KMS-11 (cell line): ENCODE results near the gene CTNNA3.

Experiments
- H2AFZ ChIP-seq: fragments of 200-600 bp; sonication (generic); 2 replicates; pipeline ENCODE4 v1.6.1; 2016; ENCODE audit warnings: antibody characterized with exemption, mixed run types, low read depth
- H3K27ac ChIP-seq: fragments of 200-600 bp; sonication (generic); 2 replicates; pipeline ENCODE4 v1.6.1; 2016; ENCODE audit warnings: mild to moderate bottlenecking, mixed run types
- H3K27me3 ChIP-seq: fragments of 200-600 bp; sonication (generic); 2 replicates; pipeline ENCODE4 v1.6.1; 2017; ENCODE audit warnings: mild to moderate bottlenecking, low read depth, mixed run types, moderate library complexity; ENCODE audit not compliant: insufficient read depth
- H3K36me3 ChIP-seq: fragments of 200-600 bp; sonication (generic); 2 replicates; pipeline ENCODE4 v1.6.1; 2017; ENCODE audit warnings: mild to moderate bottlenecking, mixed run types; ENCODE audit not compliant: insufficient read depth
- H3K4me1 ChIP-seq: fragments of 200-600 bp; sonication (generic); 2 replicates; pipeline ENCODE4 v1.6.1; 2016; ENCODE audit warnings: mild to moderate bottlenecking, low read depth, mixed run types; ENCODE audit not compliant: poor library complexity, severe bottlenecking
- H3K4me2 ChIP-seq: fragments of 200-600 bp; sonication (generic); 2 replicates; pipeline ENCODE4 v1.7.0; 2016; ENCODE audit warnings: mild to moderate bottlenecking, mixed run types
- H3K4me3 ChIP-seq: fragments of 200-600 bp; sonication (generic); IDR thresholded peaks from 2 replicates; pipeline ENCODE4 v1.6.1; 2017; ENCODE audit warnings: low read depth, low read length, mixed read lengths; ENCODE audit not compliant: insufficient read depth
- H3K79me2 ChIP-seq: fragments of 200-600 bp; sonication (generic); 2 replicates; pipeline ENCODE4 v1.6.1; 2016; ENCODE audit warnings: low read depth, mixed run types; ENCODE audit not compliant: insufficient read depth
- H3K9ac ChIP-seq: fragments of 200-600 bp; sonication (generic); 2 replicates; pipeline ENCODE4 v1.6.1; 2016; ENCODE audit warnings: mild to moderate bottlenecking, mixed run types
- H4K20me1 ChIP-seq: fragments of 200-600 bp; sonication (generic); 2 replicates; pipeline ENCODE4 v1.6.1; 2016; ENCODE audit warnings: mild to moderate bottlenecking, mixed run types; ENCODE audit not compliant: insufficient read depth
- CTCF ChIP-seq: fragments of 200-600 bp; sonication (generic); conservative IDR thresholded peaks from 2 replicates; pipeline ENCODE4 v1.6.1; 2017; ENCODE audit warnings: low read depth, mild to moderate bottlenecking, antibody characterized with exemption, low read length, moderate library complexity, mixed read lengths

Gene CTNNA3

GRCh38 chr10:67173787-67174186 lies 522.2 kb downstream of the CTNNA3 start:
- H3K79me2 ChIP-seq = no peaks in the 10 kb centered on the region
- H3K27me3 ChIP-seq = no peaks in the 10 kb centered on the region
- no peak overlapping the region for H3K4me2 ChIP-seq
- H3K27ac ChIP-seq = no peak overlapping the region
- no peak overlapping the region for H3K4me3 ChIP-seq
- no peaks in the 10 kb centered on the region for H4K20me1 ChIP-seq
- no peaks in the 10 kb centered on the region for H3K4me1 ChIP-seq
- no peaks in the 10 kb centered on the region for H3K36me3 ChIP-seq
- no peak for TF ChIP-seq CTCF
- no peak overlapping the region for H3K9ac ChIP-seq
- H2AFZ ChIP-seq = no peak overlapping the region

GRCh38 chr10:67171970-67172369 lies 524.0 kb downstream of the CTNNA3 start:
- Histone ChIP-seq H3K27ac (no peak overlapping the region), H3K27me3 (no peaks in the 10 kb centered on the region), H3K4me1 (no peaks in the 10 kb centered on the region), H3K79me2 (no peaks in the 10 kb centered on the region), H4K20me1 (no peaks in the 10 kb centered on the region), H2AFZ (no peak overlapping the region), H3K9ac (no peak overlapping the region), H3K36me3 (no peaks in the 10 kb centered on the region), H3K4me2 (no peak overlapping the region), H3K4me3 (no peak overlapping the region)
- TF ChIP-seq CTCF = no peak

- Histone ChIP-seq H4K20me1 (no peaks in the 10 kb centered on the region), H3K4me2 (no peak overlapping the region), H3K4me1 (no peaks in the 10 kb centered on the region), H2AFZ (no peak overlapping the region), H3K9ac (no peak overlapping the region), H3K27ac (no peak overlapping the region), H3K4me3 (no peak overlapping the region), H3K79me2 (no peaks in the 10 kb centered on the region), H3K27me3 (no peaks in the 10 kb centered on the region), H3K36me3 (no peaks in the 10 kb centered on the region)
- TF ChIP-seq CTCF = no peak
These were observed 539.8 kb downstream of the CTNNA3 start for GRCh38 chr10:67156239-67156638.

GRCh38 chr10:67151471-67151870 lies 544.5 kb downstream of the CTNNA3 start:
- no peaks in the 10 kb centered on the region for H3K79me2 ChIP-seq
- no peak overlapping the region for H3K27ac ChIP-seq
- no peak overlapping the region for H3K4me2 ChIP-seq
- H2AFZ ChIP-seq = no peak overlapping the region
- no peaks in the 10 kb centered on the region for H3K27me3 ChIP-seq
- H3K4me3 ChIP-seq = no peak overlapping the region
- no peaks in the 10 kb centered on the region for H3K4me1 ChIP-seq
- no peaks in the 10 kb centered on the region for H4K20me1 ChIP-seq
- no peak for TF ChIP-seq CTCF
- no peak overlapping the region for H3K9ac ChIP-seq
- no peaks in the 10 kb centered on the region for H3K36me3 ChIP-seq

- Histone ChIP-seq H3K27me3 (no peaks in the 10 kb centered on the region), H3K27ac (no peak overlapping the region)
These were observed 551.5 kb downstream of the CTNNA3 start for GRCh38 chr10:67144530-67144929.

More at GRCh38 chr10:67144530-67144929, 551.5 kb downstream of the CTNNA3 start:
- no peaks in the 10 kb centered on the region for H3K36me3 ChIP-seq
- H3K4me2 ChIP-seq = no peak overlapping the region
- no peaks in the 10 kb centered on the region for H4K20me1 ChIP-seq
- no peak for TF ChIP-seq CTCF
- H3K4me1 ChIP-seq = no peaks in the 10 kb centered on the region
- H3K79me2 ChIP-seq = no peaks in the 10 kb centered on the region
- no peak overlapping the region for H2AFZ ChIP-seq
- no peak overlapping the region for H3K4me3 ChIP-seq
- H3K9ac ChIP-seq = no peak overlapping the region
